MM.1S (cell line): ENCODE measurements around the gene DHRSX.

Source experiments
- EZH2 ChIP-seq: fragments of 300-600 bp; sonication (generic); optimal IDR thresholded peaks from 2 replicates; pipeline ENCODE3; 2017; ENCODE audit warnings: low read depth, mild to moderate bottlenecking, antibody characterized with exemption, low read length, mixed read lengths
- TF ChIP-seq, protein P1 (sequence below): fragments of 300-600 bp; sonication (generic); IDR thresholded peaks from 2 replicates; pipeline ENCODE4 v1.5.1; 2016; ENCODE audit warnings: antibody characterized with exemption, low read length, mixed read lengths

DNA sequence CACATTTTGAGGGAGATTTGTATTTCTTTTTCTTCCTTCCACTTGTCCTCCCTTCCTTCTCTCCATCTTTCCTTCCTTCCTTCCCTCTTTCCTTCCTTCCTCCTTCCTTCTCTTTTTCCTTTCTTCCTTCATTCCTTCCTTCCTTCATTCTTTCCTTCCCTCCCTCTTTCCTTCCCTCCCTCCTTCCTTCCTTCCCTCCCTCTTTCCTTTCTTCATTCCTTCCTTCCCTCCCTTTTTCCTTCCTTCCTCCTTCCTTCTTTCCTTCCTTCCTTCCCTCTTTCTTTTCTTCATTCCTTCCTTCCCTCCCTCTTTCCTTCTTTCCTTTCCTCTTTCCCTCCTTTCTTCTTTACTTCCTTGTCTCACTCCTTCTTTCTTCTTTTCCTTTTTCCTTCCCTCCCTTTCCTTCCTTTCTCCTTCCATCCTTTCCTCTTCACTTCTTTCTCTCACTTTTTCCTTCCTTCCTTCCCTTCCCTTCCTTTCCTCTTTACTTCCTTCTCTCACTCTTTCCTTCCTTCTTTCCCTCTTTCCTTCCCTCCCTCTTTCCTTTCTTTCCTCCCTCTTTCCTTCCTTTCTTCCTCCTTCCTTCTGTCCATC is 74.4 kb downstream of the DHRSX start:
- TF ChIP-seq, protein P1, sequence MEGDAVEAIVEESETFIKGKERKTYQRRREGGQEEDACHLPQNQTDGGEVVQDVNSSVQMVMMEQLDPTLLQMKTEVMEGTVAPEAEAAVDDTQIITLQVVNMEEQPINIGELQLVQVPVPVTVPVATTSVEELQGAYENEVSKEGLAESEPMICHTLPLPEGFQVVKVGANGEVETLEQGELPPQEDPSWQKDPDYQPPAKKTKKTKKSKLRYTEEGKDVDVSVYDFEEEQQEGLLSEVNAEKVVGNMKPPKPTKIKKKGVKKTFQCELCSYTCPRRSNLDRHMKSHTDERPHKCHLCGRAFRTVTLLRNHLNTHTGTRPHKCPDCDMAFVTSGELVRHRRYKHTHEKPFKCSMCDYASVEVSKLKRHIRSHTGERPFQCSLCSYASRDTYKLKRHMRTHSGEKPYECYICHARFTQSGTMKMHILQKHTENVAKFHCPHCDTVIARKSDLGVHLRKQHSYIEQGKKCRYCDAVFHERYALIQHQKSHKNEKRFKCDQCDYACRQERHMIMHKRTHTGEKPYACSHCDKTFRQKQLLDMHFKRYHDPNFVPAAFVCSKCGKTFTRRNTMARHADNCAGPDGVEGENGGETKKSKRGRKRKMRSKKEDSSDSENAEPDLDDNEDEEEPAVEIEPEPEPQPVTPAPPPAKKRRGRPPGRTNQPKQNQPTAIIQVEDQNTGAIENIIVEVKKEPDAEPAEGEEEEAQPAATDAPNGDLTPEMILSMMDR = no peak
- TF ChIP-seq EZH2 = no peak
